HepG2 (cell line): Measurements from ENCODE around the gene OR8B3. TPM values are rescaled to one million over a fixed set of nuclear protein-coding genes. Genes with fewer than 3 reads are reported as not detected.

Source experiments
- ATAC-seq: fragments of 200-7000 bp; cut with Tn5 transposase; 3 replicates; pipeline ENCODE4 v1.9.1; 2020; ENCODE audit warnings: mild to moderate bottlenecking, moderate library complexity
- BruUV-seq: library from RNA; stranded (reverse); fragments of 400-500 nt; replicated peaks from 2 replicates; lab custom pipeline; 2021; lab: Mats Ljungman, UMichigan
- CTCF ChIA-PET: fragments of 300-600 bp; formaldehyde crosslinking; extraction: SDS; loops from one replicate; lab custom pipeline; 2021; ENCODE audit warnings: low total read pairs, inconsistent platforms, low intra/inter-chr PET ratio; lab: Yijun Ruan, JAX
- POLR2A ChIA-PET: fragments of 350-600 bp; sonication (Branson Sonifier 250); formaldehyde crosslinking; loops from one replicate; lab custom pipeline; 2020; ENCODE audit warnings: antibody characterized with exemption, inconsistent platforms; lab: Yijun Ruan, JAX
- DNase-seq: peaks from one replicate; pipeline ENCODE4 v3.0.0-alpha.2; 2015; ENCODE audit warnings: low spot score
- FAIRE-seq: peaks from 3 replicates; lab custom pipeline; 2011; peaks lifted over from hg19 to GRCh38; lab: Jason Lieb, UNC
- H2AFZ ChIP-seq: one replicate; pipeline ENCODE4 v1.6.1; 2011; ENCODE audit warnings: low read length, inconsistent platforms
- H3K27ac ChIP-seq: fragments of 300-600 bp; 3 replicates; pipeline ENCODE4 v1.8.0; 2011; ENCODE audit warnings: mixed run types, mild to moderate bottlenecking, mixed read lengths, low read length, inconsistent platforms; ENCODE audit not compliant: insufficient read depth; ENCODE audit errors: extremely low read length
- H3K27me3 ChIP-seq, 2 experiments: fragments of 200-600 bp in 1 of 2; 2 replicates in 1 of 2; 3 replicates in 1 of 2; pipeline versions ENCODE4 v1.6.0 to v1.8.0; 2011; ENCODE audit warnings: low read length in 2 of 2, mild to moderate bottlenecking in 2 of 2, moderate library complexity in 2 of 2, inconsistent platforms in 1 of 2; ENCODE audit not compliant: insufficient read depth in 2 of 2, control insufficient read depth in 1 of 2
- H3K36me3 ChIP-seq, 2 experiments: fragments of 200-600 bp in 1 of 2; replicated peaks in 1 of 2; 2 replicates in 1 of 2; 3 replicates in 1 of 2; pipeline versions ENCODE4 v1.5.1 to v1.8.0; 2011; ENCODE audit warnings: low read length in 2 of 2, inconsistent platforms in 1 of 2; ENCODE audit not compliant: insufficient read depth in 2 of 2, control insufficient read depth in 1 of 2
- H3K4me1 ChIP-seq: 2 replicates; pipeline ENCODE4 v1.5.1; 2012; ENCODE audit warnings: low read length, inconsistent platforms; ENCODE audit not compliant: insufficient read depth
- H3K4me2 ChIP-seq: 2 replicates; pipeline ENCODE4 v1.6.0; 2011; ENCODE audit warnings: low read depth, low read length, inconsistent platforms
- H3K4me3 ChIP-seq, 3 experiments: fragments of 200-600 bp in 1 of 3; sonication (generic), shearing (Covaris generic) in 1 of 3; replicated peaks in 1 of 3; 2 replicates each; pipeline ENCODE4 v1.5.1; 2011 to 2016; ENCODE audit warnings: low read length in 3 of 3, inconsistent platforms in 2 of 3, low read depth in 2 of 3, mild to moderate bottlenecking in 2 of 3, control low read depth in 1 of 3, mixed read lengths in 1 of 3; ENCODE audit not compliant: insufficient read depth in 1 of 3
- H3K79me2 ChIP-seq: one replicate; pipeline ENCODE4 v1.6.1; 2011; ENCODE audit warnings: low read length, inconsistent platforms; ENCODE audit not compliant: insufficient read depth
- H3K9ac ChIP-seq: 2 replicates; pipeline ENCODE4 v1.6.0; 2011; ENCODE audit warnings: mild to moderate bottlenecking, low read depth, low read length, inconsistent platforms; ENCODE audit not compliant: insufficient read depth
- H3K9me3 ChIP-seq: 2 replicates; pipeline ENCODE4 v1.5.1; 2012; ENCODE audit warnings: mild to moderate bottlenecking, low read length
- H4K20me1 ChIP-seq: 2 replicates; pipeline ENCODE4 v1.6.0; 2011; ENCODE audit warnings: inconsistent platforms, mild to moderate bottlenecking, low read length, moderate library complexity; ENCODE audit not compliant: insufficient read depth
- CHD2 ChIP-seq: IDR thresholded peaks from 2 replicates; pipeline ENCODE4 v1.6.1; 2011; ENCODE audit warnings: low read depth, low read length, improper control_type of control experiment
- HCFC1 ChIP-seq: fragments of 150-350 bp; IDR thresholded peaks from 2 replicates; pipeline ENCODE4 v1.6.1; 2014; ENCODE audit warnings: low read depth, low read length
- HNF1A ChIP-seq, 2 experiments: sonication (generic) in 1 of 2; formaldehyde crosslinking in 1 of 2; IDR thresholded peaks; 2 replicates each; pipeline versions ENCODE4 v1.4.0 to v1.6.1; 2016 to 2020; ENCODE audit warnings: borderline replicate concordance in 1 of 2, low read depth in 1 of 2, mild to moderate bottlenecking in 1 of 2, missing genetic modification reagents in 1 of 2
- MAFG ChIP-seq: sonication (generic); formaldehyde crosslinking; IDR thresholded peaks from 2 replicates; pipeline ENCODE4 v1.5.1; 2020; ENCODE audit warnings: mild to moderate bottlenecking, missing genetic modification reagents
- MXD3 ChIP-seq: IDR thresholded peaks from 2 replicates; pipeline ENCODE4 v1.6.1; 2016; ENCODE audit warnings: mild to moderate bottlenecking, missing biosample characterization, missing genetic modification reagents
- MYNN ChIP-seq: sonication (generic); formaldehyde crosslinking; IDR thresholded peaks from 2 replicates; pipeline ENCODE4 v1.4.0; 2020; ENCODE audit warnings: mild to moderate bottlenecking, low read depth, missing genetic modification reagents
- RXRB ChIP-seq: IDR thresholded peaks from 2 replicates; pipeline ENCODE4 v1.6.1; 2016; ENCODE audit warnings: borderline replicate concordance, missing genetic modification reagents, missing compliant biosample characterization
- SIN3A ChIP-seq: IDR thresholded peaks from 2 replicates; pipeline ENCODE4 v1.6.1; 2011; ENCODE audit warnings: low read depth, mild to moderate bottlenecking, control low read depth, low read length, borderline replicate concordance
- TFDP1 ChIP-seq: IDR thresholded peaks from 2 replicates; pipeline ENCODE4 v1.6.1; 2016; ENCODE audit warnings: missing compliant biosample characterization, missing genetic modification reagents, borderline replicate concordance
- ZFY ChIP-seq: sonication (generic); formaldehyde crosslinking; IDR thresholded peaks from 2 replicates; pipeline ENCODE4 v1.4.0; 2020; ENCODE audit warnings: missing genetic modification reagents
- ZNF20 ChIP-seq: sonication (generic); formaldehyde crosslinking; IDR thresholded peaks from 2 replicates; pipeline ENCODE4 v1.4.0; 2020; ENCODE audit warnings: mild to moderate bottlenecking, moderate library complexity, missing genetic modification reagents
- ZNF205 ChIP-seq: IDR thresholded peaks from 2 replicates; pipeline ENCODE4 v1.6.1; 2018; ENCODE audit warnings: missing biosample characterization, missing genetic modification reagents
- ZNF362 ChIP-seq: sonication (generic); formaldehyde crosslinking; IDR thresholded peaks from 2 replicates; pipeline ENCODE4 v1.4.0; 2020; ENCODE audit warnings: missing genetic modification reagents, mild to moderate bottlenecking, borderline replicate concordance
- ZNF841 ChIP-seq: sonication (generic); formaldehyde crosslinking; IDR thresholded peaks from 2 replicates; pipeline ENCODE4 v1.8.1; 2023; ENCODE audit warnings: missing genetic modification reagents, borderline replicate concordance
- ZSCAN21 ChIP-seq: sonication (generic); formaldehyde crosslinking; IDR thresholded peaks from 2 replicates; pipeline ENCODE4 v1.8.0; 2022; ENCODE audit warnings: mild to moderate bottlenecking, missing genetic modification reagents, moderate library complexity, borderline replicate concordance
- ZSCAN5A ChIP-seq: sonication (generic); formaldehyde crosslinking; IDR thresholded peaks from 2 replicates; pipeline ENCODE4 v1.8.0; 2022; ENCODE audit warnings: mild to moderate bottlenecking, missing genetic modification reagents, borderline replicate concordance
- WGBS: methylation state at CpG from one replicate; pipeline ENCODE4 v1.1.6; 2017; ENCODE audit warnings: low lambda C conversion rate; 5-methylcytosine and 5-hydroxymethylcytosine counted together
- in situ Hi-C: cut with HindIII; loops from 2 replicates; pipeline ENCODE4 v1.10.0; 2017; ENCODE audit warnings: low pct_unique_long_range_greater_than_20kb; ENCODE audit not compliant: extremely low pct_ligation_motif_present
- intact Hi-C: fragments of 100-400 bp; cut with micrococcal nuclease; formaldehyde crosslinking; loops from one replicate; pipeline ENCODE4 v1.10.0; 2022; ENCODE audit not compliant: unreplicated experiment
- polyA plus RNA-seq, 8 experiments: library from polyadenylated mRNA; depleted of rRNA in 3 of 8; stranded (reverse) in 7 of 8; unstranded in 1 of 8; fragments of >200 nt; fragmentation: Illumina TruSeq in 4 of 8; extraction: Trizol in 4 of 8; gene quantifications; 2 replicates each; pipeline versions ENCODE4 v1.2.1 to v1.2.3, GENCODE V29; 2011 to 2016; ENCODE audit warnings: low read depth in 4 of 8, missing spikeins in 1 of 8, mixed read lengths in 1 of 8; ENCODE audit not compliant: insufficient read depth in 1 of 8
- total RNA-seq, 5 experiments: library from RNA; depleted of rRNA; stranded (reverse); fragments of >200 nt; fragmentation: Illumina TruSeq; extraction: Trizol; gene quantifications; 2 replicates each; pipeline ENCODE4 v1.2.3, GENCODE V29; 2016; ENCODE audit warnings: low read depth in 1 of 5

The OR8B3 gene
- total and polyA plus RNA-seq, 2 of the 13 experiments (the other 11 are each of a cell fraction or from before 2014, with no cell fraction given): not detected

GRCh38 chr11:124359566-124359965, 39.3 kb downstream of the OR8B3 start:
- in situ Hi-C loops: no loop called here
- no peak for DNase-seq
- Histone ChIP-seq H3K4me3 (no peak overlapping the region), H3K79me2 (no peaks in the 10 kb centered on the region), H3K9ac (no peak overlapping the region), H3K27ac (no peak overlapping the region), H3K36me3 (no peaks in the 10 kb centered on the region), H3K4me1 (no peaks in the 10 kb centered on the region), H3K4me2 (no peak overlapping the region), H2AFZ (no peak overlapping the region), H3K27me3 (no peaks in the 10 kb centered on the region; a peak in 1 of 5 replicates), H4K20me1 (no peaks in the 10 kb centered on the region), H3K9me3 (no peaks in the 10 kb centered on the region)
- no TSS peak for BruUV-seq
- ChIA-PET POLR2A (no interaction called here), CTCF (no interaction called here)
- FAIRE-seq: no peak
- ATAC-seq: no peak
- 0% methylated on average over 2 of the region's 2 CpGs for WGBS
- intact Hi-C loops: no loop called here
- TF ChIP-seq RXRB (no peak), ZNF362 (CRISPR knock-in tag) (no peak), ZSCAN5A (no peak), ZNF841 (no peak), MYNN (CRISPR knock-in tag) (no peak), ZNF20 (CRISPR knock-in tag) (no peak), SIN3A (no peak), HCFC1 (no peak), MAFG (CRISPR knock-in tag) (no peak), ZFY (CRISPR knock-in tag) (no peak), ZNF205 (no peak), MXD3 (CRISPR knock-in tag) (no peak), ZSCAN21 (CRISPR knock-in tag) (no peak), TFDP1 (no peak), CHD2 (no peak), HNF1A (IDR thresholded peaks at IDR 0.05; ENCODE audit: low read depth) (no peak), HNF1A (CRISPR knock-in tag; IDR thresholded peaks at IDR 0.05; ENCODE audit: borderline replicate concordance) (no peak)
